Body of pancreas (tissue), 4 donors: ENCODE measurements around the gene ANKRD13B.

Experiments used
- CTCF ChIP-seq, 7 experiments: fragments of 450-650 bp in 4 of 7; fragments of 200-600 bp in 3 of 7; sonication (generic) in 3 of 7; IDR thresholded peaks; one replicate each; pipeline ENCODE4 v1.5.1; 2016 to 2019; ENCODE audit warnings: antibody characterized with exemption in 7 of 7
- POLR2A ChIP-seq, 3 donors: fragments of 450-650 bp; IDR thresholded peaks; one replicate each; pipeline ENCODE4 v1.6.1; 2016; ENCODE audit warnings: antibody characterized with exemption in 3 of 3, mild to moderate bottlenecking in 2 of 3

GRCh38 chr17:29572691-29573557 lies 20.0 kb upstream of the ANKRD13B start:
- TF ChIP-seq CTCF (IDR thresholded peaks at IDR 0.05) (peak; percentile 57 to 73 (median 65)), POLR2A (IDR thresholded peaks at IDR 0.05) (no peak)
